Esophagus mucosa (tissue), 1 donor: ENCODE results near the gene PCID2. TPM values are rescaled to one million over a fixed set of nuclear protein-coding genes. Genes with fewer than 3 reads are reported as not detected.

Experiments used
- ATAC-seq: fragments of 200-7000 bp; cut with Tn5 transposase; one replicate; pipeline ENCODE4 v1.9.1; 2020
- total RNA-seq: library from RNA; stranded (reverse); gene quantifications from one replicate; pipeline ENCODE4 v1.2.4, GENCODE V29; 2023
- donor health status: DM: yes; HTN: yes; CAD: no.

The PCID2 gene
- total RNA-seq, 1 donor from 2014 or later, result 23.1 TPM

DNA sequence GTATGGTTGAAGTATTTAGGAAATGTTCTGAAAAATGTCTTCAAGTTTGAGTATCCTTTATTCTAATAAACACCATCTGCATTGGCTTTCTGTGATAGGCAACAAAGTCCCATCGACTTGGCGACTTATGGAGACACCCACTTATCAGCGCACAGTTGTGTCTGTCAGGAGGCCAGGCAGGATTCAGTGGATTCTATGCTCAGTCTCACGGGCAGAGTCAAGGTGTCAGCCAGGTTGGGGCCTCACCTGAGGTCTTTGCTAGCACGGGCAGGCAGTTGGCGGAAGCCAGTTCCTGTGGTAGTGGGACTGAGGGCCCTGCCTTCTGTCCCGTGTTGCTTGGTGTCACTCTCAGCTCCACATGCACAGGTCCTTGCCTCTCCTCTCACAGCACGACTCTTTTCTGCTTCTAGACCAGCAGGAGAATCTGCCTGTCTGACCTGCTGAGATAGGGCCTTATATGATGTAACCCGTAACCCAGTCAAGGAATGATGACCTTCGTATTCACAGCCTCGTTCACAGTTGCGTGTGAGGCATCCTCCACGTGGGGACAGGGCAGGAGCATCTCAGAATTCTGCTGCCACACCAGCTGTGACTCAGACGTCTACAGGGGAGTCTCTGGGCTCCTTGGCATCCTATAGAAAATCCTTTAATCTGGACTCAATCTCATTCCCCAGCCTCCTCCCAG lies 10.9 kb upstream of the PCID2 start:
- ATAC-seq, result peak; percentile 31

DNA sequence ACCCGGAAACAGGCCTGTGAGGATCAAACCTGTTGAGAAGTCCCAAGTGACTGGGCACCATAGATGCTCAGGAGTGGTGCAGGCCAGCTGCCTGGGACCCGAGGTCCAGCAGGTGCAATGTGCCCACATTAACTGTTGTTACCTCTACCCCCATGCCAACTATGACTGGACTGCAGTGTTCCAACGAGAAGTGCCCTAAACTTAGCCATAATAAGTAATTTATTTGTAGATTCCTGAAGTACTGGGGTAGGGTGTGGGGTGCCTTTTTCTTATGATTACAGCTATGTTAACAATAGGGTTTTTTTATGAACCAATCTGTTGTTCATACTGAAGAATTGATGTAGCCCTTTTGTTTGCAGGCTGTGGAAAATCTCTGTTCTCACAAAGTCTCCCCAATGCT lies 10.1 kb upstream of the PCID2 start:
- no peak for ATAC-seq

GRCh38 chr13:113216254-113217048 lies 8.0 kb upstream of the PCID2 start:
- peak; percentile 83 for ATAC-seq

DNA sequence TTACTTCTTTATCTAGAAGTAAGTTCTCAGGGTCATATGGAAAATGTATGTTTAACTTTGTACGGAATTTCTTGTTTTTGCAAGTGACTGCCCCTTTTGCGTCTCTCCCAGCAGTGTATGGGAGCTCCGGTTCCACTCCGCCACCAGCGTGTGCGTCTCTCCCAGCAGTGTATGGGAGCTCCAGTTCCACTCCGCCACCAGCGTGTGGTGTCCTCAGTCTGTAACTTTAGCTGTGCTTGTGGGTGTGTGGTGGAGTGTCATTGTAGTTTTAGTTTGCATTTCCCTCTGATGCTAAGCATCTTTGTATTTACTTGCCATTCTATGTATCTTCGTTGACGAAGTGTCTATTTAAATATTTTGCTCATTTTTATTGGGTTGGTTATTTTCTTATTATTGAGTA lies 3.3 kb upstream of the PCID2 start:
- ATAC-seq, result no peak

DNA sequence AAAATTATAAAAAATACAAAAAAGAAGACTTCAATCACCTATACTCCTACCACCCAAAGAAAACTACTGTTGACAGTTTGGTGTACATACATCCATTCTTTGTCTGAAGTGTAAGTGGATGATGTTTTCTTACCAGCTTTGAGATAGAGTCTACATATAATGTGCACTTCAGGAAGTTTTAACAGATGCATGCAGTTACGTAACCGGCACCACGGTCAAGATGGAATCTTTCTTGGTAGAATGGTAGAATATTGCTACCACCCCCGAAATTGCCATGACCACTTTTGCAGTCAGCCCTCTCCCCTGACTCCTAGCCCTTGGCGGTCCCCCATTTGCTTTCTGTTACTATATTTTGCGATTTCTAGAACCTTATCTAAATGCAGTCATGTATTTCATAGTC lies 2.4 kb upstream of the PCID2 start:
- ATAC-seq, result no peak

DNA sequence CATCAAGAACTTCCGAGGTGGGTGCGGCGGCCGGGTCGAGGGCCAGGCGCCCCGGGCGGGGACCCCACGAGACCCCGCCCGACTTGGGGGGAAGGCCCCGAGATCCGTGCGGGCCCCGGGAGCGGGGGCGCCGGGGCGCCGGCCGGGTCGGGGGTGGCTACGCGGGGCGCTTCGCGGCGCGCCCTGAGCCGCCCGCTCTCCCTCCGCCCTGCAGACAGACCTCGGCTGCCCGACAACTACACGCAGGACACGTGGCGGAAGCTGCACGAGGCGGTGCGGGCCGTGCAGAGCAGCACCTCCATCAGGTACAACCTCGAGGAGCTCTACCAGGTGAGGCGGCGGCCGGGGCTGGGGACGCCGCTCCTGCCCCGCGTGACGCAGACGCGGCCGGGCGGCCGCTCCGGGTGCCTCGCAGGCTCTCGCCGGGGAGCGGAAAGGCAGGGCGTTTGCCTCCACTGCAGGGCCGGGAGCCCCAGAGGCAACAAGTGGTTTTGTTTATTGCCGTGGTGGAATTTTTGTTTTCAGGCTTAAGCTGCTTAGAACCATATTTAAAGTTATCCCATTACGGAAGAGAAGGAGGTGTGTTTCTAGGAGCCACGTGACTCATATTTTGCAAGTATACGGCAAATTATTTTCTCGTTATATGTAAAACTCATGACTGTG lies 1.4 kb upstream of the PCID2 start:
- peak; percentile 72 for ATAC-seq

- ATAC-seq, result peak; percentile 75
Observed at GRCh38 chr13:113209336-113209758, 878 bp upstream of the PCID2 start, which contains the start of gene CUL4A. TSS of gene CUL4A (plus strand) at chr13:113209613. CDS start at chr13:113209628, 15 bp downstream.

DNA sequence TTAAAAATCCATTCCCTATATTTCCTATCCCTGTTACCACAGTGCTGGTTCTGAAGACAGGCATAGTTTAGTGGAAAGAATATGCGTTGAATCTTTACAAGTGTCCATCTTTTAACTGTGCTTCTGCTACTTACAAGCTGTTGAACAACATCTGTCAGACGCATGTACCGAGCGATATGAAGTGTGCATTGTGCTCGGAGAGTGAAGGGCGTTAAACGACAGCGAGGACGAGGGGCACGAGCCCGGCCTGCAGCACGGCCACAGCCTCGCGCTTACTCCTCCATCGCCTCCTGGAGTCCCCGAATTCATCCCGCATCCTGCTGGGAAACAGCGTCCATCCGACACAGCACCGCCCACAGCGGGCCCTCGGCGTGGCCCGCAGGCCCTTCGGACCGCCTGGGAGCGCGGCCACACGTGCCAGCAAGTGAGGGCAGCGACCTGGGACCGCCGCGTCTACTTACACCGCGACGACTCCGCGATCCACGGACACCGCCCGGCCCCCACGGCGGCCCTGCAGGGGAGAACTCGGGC lies 514 bp downstream of the PCID2 start:
- ATAC-seq, result peak; percentile 17

GRCh38 chr13:113207460-113207859 lies 1.0 kb downstream of the PCID2 start:
- no peak for ATAC-seq

GRCh38 chr13:113205428-113205931 lies 3.0 kb downstream of the PCID2 start:
- no peak for ATAC-seq

DNA sequence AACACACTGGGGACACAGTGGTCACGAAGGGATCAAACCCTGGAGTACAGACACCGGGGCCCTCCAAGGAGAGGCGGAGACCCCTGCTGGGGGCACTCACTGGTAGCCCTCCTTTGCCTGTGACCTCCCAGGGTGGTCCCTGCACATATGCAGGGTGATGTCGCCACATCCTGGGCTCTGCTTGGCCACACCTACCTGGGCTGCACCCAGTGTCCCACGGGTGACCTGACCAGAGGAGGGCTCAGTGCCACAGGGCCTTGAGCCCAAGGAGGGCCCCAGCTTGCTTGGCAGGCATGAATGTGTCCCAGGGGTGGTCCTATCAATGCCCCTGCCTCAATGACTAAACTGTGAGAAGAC lies 4.1 kb downstream of the PCID2 start:
- no peak for ATAC-seq

GRCh38 chr13:113203507-113204377 lies 4.7 kb downstream of the PCID2 start:
- ATAC-seq, result no peak

DNA sequence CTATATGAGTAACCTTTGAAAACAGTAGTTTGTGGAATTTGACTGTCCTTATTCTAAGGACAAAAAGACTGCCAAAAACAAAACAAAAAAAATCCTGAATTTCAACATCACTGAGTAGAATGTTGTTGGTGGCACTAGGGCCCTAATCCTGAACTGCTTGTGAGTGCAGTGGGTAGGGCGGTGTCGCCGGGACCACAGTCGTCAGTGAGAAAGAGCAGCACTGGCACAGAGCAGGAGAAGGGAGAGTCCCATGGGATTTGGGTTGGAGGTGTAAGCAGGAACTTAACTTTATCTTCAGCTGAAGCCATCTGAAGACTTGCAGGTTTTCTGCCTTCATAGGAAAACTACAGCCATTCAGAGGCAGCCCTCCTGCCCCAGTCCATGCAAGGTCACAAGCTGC lies 5.6 kb downstream of the PCID2 start:
- no peak for ATAC-seq

- ATAC-seq, result no peak
Observed at GRCh38 chr13:113201815-113202214, 6.7 kb downstream of the PCID2 start.

DNA sequence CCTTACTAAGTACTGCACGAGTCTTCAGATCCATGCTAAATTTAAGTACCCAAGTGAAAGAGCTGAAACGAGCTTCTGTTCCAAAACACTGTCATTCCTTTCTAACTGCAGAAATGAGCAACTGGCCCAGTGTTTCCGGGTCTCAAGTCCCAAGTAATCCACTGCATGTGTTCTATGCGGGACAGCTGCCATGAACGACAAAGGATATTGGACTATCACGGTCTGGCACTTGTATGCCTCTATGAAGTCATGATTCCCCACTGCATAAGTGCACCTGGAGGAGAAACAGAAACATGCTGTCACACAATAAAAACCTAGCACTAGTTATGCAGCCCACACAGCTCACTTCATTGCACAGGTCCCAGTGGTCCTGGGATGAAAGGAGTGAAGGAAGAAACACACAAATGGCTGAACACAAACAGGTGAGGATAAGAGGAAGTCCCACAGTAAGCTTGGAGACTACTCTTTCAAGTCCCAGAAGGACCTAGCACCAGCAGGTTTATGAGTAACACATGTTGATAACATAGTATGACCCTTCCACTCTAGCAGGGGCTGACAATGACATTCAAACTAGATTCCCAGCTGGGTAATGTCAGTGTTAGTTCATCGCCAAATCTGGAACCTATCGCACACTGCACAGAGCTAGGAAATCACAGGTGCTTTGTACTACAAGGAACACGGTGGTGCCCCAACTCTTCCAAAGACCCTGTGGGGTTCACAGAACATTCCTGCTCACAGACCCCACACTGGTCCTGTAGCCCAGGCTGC lies 11.3 kb downstream of the PCID2 start:
- ATAC-seq, result no peak

DNA sequence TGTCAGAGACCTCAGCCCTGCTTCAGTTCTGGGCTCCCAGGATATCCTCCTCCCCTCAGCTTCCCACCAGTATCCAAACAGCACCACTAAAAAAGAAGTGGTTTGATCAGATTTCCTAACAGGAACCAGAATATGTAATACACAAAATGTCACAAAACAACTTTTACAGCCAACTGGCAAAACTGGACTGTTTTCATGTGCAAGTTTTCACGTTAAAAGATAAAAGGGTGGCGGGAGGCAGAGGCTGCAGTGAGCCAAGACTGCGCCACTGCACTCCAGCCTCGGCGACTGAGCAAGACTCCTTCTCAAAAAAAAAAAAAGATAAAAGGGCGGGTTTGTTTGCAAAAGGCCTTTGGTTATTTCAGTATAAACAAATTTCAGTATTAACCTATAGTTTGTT lies 13.1 kb downstream of the PCID2 start:
- no peak for ATAC-seq

GRCh38 chr13:113192902-113193301 lies 15.6 kb downstream of the PCID2 start:
- peak; percentile 15 for ATAC-seq

GRCh38 chr13:113192279-113192678 lies 16.2 kb downstream of the PCID2 start:
- ATAC-seq, result no peak

DNA sequence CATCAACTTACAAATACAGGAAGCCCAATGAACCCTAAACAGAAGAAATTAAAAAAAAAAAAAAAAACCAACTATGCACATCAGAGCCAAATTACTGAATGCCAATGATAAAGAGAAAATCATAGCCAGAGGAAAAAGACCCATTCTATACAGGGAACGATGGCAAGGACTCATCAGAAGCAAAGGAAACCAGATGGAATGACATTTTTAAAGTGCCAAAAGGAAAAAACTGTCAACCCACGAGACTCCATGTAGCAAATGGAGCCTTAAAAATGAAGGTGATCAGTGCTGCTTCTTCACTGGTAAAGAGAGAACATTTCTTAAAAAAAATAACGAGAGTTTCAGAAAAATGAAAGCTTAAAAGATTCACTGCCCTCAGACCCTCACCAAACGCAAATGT lies 18.3 kb downstream of the PCID2 start:
- no peak for ATAC-seq

DNA sequence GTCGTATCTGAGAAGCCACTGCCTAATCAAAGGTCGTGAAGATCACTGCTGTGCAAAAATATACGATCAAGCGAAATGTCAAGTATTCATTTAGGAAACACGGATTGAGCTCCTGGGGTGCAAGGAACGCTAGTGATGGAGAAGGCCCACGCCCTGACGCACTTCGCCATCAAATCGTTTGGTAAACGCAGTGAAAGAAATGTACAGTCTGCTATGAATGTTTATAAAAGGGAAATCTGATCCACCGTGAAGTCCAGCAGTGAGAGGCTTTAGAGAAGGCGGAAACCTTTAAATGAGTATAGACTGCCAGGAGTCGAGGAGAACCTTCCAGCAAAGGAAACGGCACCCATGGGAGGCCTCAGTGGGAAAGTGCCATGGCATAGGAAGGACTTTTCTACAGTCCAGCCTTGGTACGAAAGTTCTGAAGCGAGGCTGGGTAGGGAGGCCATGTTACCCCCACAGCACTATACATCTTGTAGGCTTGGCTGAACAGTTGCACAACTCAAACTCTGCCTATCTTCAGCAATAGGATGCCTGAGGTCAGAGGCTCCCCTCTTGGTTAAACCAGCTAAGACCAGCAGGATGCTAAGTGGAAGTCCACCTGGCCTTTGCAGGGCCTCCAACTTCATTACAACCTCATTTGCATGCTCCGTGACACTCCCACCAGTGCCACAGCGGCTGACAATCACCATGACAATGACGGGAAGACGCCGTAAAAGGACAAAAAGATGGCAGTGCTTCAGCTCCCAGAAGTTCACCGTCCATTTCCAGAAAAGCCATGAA lies 20.4 kb downstream of the PCID2 start:
- ATAC-seq, result no peak
